Right lung (tissue), 10 donors: ENCODE results near the gene KLF1. TPM values are rescaled to one million over a fixed set of nuclear protein-coding genes. Genes with fewer than 3 reads are reported as not detected.
"Not testable (repeated sequence)": the region's sequence is repeated elsewhere in the genome, so short reads cannot be mapped to it uniquely, and the experiment has no call there.

ENCODE experiments used
- DNase-seq, 2 donors: peaks; one replicate each; pipeline ENCODE4 v3.0.0-alpha.2; 2013
- long read RNA-seq, 8 donors: transcript quantifications; one replicate each; lab custom pipeline, GENCODE V29; 2026
- polyA plus RNA-seq, 5 donors: library from polyadenylated mRNA; unstranded; fragments of 120-200 nt; gene quantifications; one replicate each; pipeline versions ENCODE4 v1.2.1 to v1.2.3, GENCODE V29; 2013; ENCODE audit warnings: inconsistent platforms in 1 of 5, low replicate concordance in 1 of 5; ENCODE audit not compliant: insufficient read length in 5 of 5, insufficient read depth in 1 of 5

Gene KLF1
- polyA plus RNA-seq, result 1 to 10 TPM in 2 of 5 donors, under 1 TPM in 3; 0.30 to 2.3 (median 0.67) TPM
- long read RNA-seq, donor 1, partial matches to known transcripts, result 0 of 1 reads
- long read RNA-seq, donor 1, other reads (novel, unspliced or antisense), result 0 of 1 reads
- long read RNA-seq, donor 2, result 0 reads
- long read RNA-seq, donor 3, result 0 reads
- long read RNA-seq, donor 4, result 0 reads
- long read RNA-seq, donor 5, partial matches to known transcripts, result 0 of 4 reads
- long read RNA-seq, donor 5, other reads (novel, unspliced or antisense), result 0 of 4 reads
- long read RNA-seq, donor 6, result 0 reads
- long read RNA-seq, donor 7, result 0 reads
- long read RNA-seq, donor 8, result 0 reads

- no peak for DNase-seq
Measured at GRCh38 chr19:12886969-12887747, at the start of gene KLF1. KLF1 (minus strand) TSS chr19:12887201; CDS start chr19:12887140, 61 bp downstream.

GRCh38 chr19:12936582-12936981 is 49.6 kb upstream of the KLF1 start:
- no peak for DNase-seq

- no peak for DNase-seq
Measured at GRCh38 chr19:12935071-12935470, 48.1 kb upstream of the KLF1 start.

- DNase-seq, result peak; percentile 87 to 88
Measured at GRCh38 chr19:12933287-12934072, 46.5 kb upstream of the KLF1 start, which contains the start of gene FARSA. FARSA (minus strand) TSS chr19:12933711; CDS start chr19:12933696, 15 bp downstream.

- DNase-seq, result no peak
Measured at GRCh38 chr19:12932392-12933286, 45.6 kb upstream of the KLF1 start.

- DNase-seq, result no peak
Measured at GRCh38 chr19:12930002-12930645, 43.1 kb upstream of the KLF1 start.

GRCh38 chr19:12924621-12925310 is 37.8 kb upstream of the KLF1 start:
- no peak for DNase-seq

GRCh38 chr19:12922959-12923358 is 36.0 kb upstream of the KLF1 start:
- no peak for DNase-seq

- DNase-seq, result no peak
Measured at GRCh38 chr19:12921047-12921446, 34.0 kb upstream of the KLF1 start.

- no peak for DNase-seq
Measured at GRCh38 chr19:12918253-12918652, 31.3 kb upstream of the KLF1 start.

- not testable (repeated sequence) for DNase-seq
Measured at GRCh38 chr19:12915860-12916259, 28.9 kb upstream of the KLF1 start.

GRCh38 chr19:12913851-12914690 is 27.1 kb upstream of the KLF1 start:
- peak in 1 of 2 donors; percentile 32 for DNase-seq

- DNase-seq, result peak; percentile 86
Measured at GRCh38 chr19:12913011-12913561, 26.1 kb upstream of the KLF1 start.

GRCh38 chr19:12912571-12912970 is 25.6 kb upstream of the KLF1 start:
- no peak for DNase-seq

- DNase-seq, result no peak
Measured at GRCh38 chr19:12907166-12907565, 20.2 kb upstream of the KLF1 start.

- DNase-seq, result no peak
Measured at GRCh38 chr19:12899891-12900518, 13.0 kb upstream of the KLF1 start.

- no peak for DNase-seq
Measured at GRCh38 chr19:12896460-12896859, 9.5 kb upstream of the KLF1 start.

GRCh38 chr19:12893582-12893981 is 6.6 kb upstream of the KLF1 start:
- DNase-seq, result no peak
